ENCODE data around the gene GAB2.
A peak's percentile ranks its signal among the peaks of the same experiment; 100 is the strongest.
"Not testable (repeated sequence)": the region's sequence is repeated elsewhere in the genome, so short reads cannot be mapped to it uniquely, and the experiment has no call there.

GAB2 gene

DNA sequence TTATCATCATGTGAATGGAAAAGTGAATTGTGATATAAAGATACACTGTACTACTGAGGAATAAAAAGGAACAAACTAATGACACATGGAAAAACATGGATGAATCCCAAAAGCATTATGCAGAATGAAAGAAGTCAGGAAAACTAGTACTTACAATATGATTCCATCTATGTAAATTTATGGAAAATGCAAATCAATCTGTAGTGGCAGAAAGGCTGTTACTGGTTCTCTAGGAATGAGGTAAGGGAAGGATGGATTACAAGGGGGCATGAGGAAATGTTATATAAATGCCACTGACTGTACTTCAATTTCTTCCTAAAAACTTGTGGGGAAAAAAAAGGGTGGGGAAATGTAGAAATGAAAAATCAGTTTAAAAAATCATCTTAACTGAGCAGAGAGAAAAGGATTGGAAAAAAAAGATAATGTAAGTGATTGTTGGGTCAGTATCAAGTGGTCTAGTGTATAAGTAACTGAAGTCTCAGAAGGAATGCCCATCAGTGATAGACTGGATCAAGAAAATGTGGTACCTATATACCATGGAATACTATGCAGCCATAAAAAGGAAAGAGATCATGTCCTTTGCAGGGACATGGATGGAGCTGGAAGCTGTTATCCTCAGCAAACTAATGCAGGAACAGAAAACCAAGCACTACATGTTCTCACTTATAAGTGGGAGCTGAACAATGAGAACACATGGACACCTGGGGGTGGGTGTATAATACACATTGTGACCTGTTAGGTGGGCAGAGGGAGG is 180.2 kb downstream of the GAB2 start:
- DNase-seq: no peak

DNA sequence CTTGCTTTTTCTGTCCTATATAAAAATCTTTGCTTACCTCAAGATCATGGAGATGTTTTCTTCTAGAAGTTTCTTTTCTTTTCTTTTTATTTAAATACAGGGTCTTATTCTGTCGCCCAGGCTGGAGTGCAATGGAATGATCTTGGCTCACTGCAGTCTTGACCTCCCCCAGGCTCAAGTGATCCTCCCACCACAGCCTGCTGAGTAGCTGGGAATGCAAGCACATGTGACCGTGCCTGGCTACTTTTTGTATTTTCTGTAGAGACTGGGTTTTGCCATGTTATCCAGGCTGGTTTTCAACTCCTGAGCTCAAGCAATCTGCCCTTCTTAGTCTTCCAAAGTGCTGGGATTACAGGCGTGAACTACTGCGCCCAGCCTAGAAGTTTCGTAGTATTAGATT is 183.6 kb downstream of the GAB2 start:
- DNase-seq: no peak

DNA sequence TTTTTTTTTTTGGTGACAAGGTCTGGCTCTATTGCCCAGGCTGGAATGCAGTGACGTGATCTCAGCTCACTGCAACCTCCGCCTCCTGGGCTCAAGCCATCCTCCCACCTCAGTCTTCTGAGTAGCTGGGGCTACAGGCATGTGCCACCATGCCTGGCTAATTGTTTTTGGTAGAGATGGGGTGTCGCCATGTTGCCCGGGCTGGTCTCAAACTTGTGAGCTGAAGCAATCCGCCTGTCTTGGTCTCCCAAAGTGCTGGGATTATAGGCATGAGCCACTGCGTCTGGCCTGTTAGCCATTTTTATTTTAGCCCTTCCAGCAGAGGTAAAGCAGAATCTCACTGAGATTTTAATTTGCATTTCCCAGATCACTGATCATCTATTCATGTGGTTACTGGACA is 184.6 kb downstream of the GAB2 start:
- DNase-seq: not testable (repeated sequence)

DNA sequence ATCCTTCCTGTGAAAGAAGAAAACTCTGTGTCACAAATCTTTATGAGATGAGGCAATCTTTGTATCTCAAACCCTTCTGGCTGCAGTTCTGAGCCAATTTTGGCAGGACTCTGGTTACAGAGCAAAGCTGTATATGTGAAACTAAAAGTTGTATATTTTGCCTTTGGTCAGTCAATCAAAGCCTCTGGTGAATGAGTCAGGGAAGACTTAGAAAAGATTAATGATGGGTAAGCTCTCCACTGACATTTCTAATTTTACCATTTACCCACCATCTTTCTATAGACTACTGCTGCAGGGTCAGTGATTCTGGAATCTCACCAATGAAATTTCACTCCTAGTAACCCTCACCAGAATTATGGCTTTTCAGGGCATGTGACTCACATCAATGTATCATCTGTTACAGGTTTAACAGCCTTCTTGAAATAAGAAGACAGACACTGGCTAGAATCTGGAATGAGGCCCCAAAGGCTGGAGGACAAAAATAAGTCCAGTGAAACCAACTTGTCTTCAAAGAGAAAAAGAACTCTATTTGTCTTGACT is 185.6 kb downstream of the GAB2 start:
- DNase-seq: no peak

DNA sequence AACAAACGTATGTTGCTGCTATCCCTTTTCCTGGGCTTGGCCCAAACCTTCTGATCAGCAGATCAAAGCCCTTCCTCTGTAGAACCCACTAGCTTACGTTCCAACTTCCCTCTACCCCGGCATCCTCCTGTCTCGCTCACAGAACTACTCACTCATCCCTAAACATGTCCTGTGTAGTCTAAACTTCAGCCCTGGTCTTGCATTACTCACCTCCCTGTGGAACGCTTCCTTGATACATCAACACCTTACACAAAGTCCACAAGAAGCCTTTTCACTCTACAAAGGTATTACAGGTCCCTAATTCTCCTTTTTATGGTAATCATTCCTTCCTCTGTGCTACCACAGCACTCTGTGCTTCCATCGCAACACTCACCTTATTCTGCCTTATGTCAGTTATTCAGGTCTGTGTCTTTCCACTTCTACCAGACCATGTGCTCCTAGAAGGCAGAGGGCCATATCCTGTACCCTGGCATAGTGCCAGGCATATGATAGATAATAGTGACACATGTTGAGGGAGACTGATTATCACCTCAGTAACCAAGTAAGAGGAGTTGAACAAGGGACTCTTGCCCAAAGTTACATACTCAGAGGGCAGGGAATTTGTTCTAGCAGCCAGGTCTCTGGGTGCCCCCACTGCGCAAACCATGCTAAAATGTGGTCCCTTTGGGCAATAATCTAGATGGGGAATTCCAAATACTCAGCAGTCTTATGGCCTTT is 187.3 kb downstream of the GAB2 start:
- DNase-seq: no peak

DNA sequence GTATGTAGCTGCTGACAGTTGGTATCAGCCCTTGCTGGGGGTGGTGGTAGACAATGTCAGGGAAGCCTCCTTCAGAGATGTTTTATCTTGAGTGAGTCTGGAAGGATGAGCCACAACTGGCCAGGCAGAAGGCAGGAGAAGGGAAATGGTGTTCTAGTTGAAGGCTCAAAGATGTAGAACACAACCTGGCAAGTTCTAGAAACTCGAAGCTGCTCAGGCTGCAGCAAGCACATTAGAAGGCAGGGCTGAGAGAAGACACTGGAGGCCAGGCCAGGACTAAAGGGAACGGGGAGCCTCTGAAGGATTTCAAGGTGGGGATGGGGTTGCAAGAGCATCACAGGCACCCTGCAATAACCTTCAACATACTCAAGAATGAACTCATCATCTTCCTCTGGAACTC is 188.5 kb downstream of the GAB2 start:
- no peak for DNase-seq

DNA sequence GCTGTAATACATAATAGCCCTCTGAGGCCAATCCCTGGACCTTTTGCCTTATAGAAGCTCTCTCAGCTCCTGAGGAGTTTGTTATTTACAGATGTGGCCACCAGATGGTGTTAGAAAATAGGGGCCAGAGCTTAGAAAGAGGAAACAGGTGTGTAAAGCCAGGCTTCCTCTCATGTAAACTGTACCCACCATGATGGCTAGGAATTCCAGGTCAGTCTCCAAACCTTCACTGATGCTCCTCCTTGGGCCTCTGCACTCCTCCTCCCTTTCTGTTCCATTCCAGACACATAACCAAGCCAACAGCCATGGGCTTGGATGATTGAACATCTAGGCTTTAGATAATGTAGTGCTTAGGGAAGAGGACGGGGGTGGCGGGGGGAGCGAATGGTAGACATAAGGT is 189.2 kb downstream of the GAB2 start:
- no peak for DNase-seq

DNA sequence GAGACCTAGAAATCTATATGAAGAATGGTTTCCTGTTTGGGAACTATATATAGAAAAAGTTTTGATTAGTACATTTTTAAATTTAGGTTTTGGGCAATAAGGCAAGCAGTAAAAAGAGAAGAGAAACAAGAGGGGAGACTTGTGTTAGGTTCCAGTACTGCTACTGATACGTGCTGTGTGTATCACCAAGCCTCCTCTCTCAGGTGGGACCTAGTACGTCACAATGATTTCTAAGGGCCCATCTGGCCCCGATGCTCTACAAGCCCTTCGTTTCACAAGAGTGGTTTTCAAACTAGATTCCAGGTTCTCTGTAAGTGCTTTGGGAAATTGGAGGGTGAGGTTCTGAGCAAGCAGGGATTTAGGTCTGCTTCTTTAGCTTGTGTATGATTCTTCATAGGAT is 189.7 kb downstream of the GAB2 start:
- no peak for DNase-seq

DNA sequence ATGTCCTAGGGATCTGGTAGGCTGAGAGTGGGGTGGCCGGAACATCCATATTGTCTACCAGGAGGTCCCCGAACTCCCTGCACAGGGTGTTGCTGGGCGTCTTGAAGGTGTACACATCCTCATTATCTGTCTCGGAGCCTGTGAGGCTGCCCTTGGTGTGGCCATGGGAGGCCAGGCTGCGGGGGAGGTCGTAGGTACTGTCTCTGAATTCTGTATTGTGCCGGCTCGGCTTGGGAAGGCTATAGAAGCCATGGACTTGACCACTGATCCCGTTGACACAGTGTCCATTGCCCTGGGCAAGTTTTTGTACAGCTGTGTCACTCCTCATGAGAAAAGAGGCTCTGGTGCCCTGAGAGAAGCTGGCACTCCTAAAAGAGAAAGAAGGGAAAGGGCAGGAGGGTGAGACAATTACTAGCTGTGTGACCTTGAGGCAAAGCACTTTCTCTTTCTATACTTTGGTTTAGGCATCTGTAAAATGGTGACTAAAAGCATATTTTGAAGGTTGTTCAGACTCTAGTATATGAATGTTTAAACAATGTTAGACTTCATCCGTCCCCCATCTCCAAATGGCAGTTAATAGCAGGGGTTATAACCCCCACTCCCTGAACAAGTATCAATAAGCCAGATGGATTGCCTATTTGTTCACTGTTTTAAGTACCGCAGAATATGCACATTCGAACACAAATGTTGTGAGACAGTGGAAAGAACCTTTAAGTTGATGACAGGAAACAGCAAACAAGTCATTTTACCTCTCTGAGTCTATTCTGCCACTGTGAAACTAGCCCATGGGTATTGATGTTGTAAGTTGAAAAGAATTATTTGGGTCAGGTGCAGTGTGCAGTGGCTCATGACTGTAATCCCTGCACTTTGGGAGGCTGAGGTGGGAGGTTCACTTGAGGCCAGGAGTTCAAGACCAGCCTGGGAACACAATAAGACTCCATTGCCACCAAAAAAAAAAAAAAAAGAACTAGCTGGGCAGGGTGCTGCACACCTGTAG is 190.6 kb downstream of the GAB2 start:
- no peak for DNase-seq

DNA sequence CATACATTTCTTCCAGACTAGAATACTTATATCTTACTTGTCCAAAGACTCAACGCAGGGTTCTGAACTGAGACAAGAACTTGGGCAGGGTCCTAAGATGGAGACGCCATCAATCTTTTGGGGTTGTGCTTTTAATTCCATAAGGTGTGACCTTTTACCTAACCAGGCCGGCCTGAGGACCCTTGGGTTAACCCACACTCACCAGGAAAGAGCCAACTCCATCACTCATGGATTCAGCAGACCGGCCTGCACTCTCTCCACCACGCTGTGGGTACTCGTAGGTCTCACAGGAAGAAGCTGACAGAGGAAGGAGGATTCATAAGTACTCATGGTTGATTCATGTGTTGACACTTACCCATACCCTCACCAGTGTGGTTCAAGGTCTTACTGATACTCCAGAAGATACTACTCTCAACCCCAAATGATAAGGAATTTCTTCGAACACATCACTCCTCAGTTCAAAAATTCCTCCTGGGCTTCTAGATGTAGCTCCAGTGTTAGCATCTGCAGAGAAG is 192.7 kb downstream of the GAB2 start:
- DNase-seq: no peak

DNA sequence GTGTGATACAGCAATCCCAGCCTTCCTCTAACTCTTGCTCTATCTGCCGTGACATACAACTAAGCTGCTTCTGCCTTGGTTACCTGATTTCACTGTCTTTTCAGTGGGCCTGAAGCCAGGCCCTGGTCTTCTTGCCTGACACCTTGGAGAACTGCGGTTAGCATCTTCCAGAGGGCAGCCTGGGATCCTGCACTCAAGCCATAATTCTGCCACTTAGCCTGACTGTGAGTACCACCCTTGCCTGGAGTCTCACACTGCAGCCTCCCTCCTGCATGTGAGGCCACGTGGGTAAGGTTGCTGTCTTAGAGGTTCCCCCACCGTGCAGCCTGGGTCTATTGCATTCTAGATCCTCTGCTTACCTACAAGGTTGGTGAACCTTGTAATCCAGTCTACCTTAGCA is 193.1 kb downstream of the GAB2 start:
- no peak for DNase-seq

DNA sequence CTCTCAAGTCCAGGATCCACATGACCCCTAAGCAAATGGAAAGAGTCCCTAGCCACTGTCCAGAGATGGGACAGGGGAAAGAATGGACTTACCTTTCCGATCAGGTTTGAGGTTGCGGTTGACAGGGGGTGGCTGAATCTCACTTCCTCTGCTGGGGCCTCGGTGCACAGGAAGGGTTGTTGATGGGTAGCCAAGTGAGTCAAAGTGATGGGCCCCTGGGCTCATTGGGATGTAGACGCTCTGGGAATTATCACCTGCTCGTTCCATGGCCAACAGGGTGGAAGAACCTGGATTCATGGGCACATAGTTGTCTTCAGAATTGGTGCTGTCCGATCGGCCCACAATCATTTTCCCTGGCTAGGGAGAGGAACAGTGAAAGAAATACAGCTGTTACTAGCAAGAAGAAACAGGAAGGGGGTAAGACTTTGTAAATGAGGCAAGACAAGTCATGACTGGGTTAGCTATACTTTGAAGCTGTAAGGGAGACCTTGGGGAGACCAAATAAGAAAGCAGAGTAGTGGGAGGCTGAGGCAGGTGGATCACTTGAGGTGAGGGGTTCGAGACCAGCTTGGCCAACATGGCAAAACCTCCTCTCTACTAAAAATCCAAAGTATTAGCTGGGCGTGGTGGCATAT is 194.2 kb downstream of the GAB2 start:
- DNase-seq: peak; percentile 16

DNA sequence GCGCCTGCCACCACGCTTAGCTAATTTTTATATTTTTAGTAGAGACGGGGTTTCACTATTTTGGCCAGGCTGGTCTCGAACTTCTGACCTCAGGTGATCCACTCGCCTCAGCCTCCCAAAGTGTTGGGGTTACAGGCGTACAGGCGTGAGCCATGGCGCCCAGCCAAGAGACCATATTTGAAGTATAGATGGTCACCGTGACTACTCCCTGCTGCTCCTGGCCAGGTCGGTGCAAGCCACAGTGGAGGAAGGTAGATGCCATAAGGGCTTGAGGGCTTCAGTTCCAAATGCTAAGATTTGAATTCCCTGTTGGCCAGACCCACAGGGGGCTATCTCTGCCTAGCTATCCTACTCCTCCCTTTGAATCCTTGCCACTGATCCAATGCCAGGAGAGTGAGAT is 194.9 kb downstream of the GAB2 start:
- DNase-seq: not testable (repeated sequence)

DNA sequence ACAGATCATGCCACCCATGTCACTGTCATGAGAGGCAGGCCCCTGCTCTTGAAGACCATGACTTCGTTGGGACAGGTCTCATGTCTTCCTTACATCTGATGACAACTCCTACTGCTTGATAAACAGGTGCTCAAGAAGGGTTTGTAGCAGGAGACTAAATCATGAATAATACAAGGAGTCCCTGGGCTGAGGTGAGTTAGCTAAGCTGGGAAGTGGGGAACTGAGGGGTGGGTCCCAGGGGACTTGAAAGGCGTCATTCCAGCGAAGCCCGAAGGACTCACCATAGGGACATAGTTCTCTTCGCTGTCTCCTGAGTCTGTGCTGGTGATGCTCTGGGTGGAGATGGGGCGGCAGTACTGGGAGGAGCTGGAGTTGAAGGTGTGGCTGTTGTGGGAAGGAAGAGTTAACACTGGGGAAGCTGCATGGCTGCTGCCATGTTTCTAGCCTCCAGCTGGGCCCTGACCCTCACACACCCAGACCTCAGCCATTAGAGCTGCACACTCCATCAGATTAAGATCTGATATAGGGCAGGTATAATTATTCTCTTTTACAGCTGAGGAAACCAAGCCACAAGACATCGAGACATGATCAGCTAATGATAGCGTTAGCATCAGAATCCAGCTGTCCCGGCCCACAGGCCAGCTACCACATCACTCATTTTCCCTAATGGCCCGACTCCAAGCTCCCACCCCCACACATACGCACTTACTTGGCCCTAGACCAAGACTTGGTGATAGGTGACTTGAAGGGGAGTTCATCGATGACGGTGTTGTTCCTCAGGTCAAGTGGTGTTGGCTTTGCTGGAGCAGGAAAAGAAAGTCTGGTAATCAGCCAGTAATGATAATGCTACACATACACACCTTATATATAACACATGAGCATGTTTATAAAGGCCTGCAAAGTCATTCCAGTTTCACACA is 196.0 kb downstream of the GAB2 start:
- DNase-seq: no peak

DNA sequence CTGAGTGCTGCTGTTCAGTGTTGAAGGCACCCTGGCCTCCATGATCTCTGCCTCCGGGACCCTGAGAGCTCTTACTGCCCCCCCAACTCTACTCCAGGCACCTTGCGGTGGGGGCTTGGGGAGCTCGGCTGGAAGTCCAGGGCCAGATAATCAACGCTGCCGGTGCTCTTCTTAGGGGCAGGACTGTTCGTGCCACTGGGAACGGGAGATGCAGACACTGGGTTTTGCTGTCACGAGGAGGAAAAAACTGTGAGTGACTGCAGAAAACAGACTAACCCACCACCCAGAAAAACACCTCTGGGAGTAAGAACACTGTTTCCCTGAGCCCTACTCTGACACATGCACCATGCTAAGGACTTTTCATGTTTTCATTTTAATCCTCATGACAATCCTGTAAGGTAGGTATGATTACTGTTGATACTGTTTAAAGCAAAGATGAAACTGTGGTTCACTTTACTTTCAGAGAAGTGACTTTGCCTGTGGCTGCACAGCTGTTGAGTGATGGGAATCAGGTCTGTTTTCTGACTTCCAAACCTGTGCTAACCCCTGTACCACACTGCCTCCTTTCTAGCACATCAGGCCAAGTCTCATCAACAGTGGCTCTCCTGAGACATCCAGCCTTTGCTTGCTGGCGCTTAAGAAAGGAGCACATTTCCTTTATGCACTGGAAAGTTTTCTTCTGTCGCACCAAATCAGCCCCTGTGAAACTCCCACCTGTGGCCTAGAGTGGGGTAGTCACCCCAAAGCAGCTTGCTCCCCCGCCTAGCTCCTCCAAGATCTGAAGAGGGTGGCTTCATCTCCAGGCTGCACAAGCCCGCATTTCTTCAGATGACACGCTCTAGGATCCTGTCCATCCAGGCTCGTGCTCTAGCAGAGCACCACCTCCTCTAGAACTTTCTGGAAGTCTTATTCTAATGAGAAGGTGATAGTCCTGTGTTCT is 197.1 kb downstream of the GAB2 start:
- DNase-seq: no peak

DNA sequence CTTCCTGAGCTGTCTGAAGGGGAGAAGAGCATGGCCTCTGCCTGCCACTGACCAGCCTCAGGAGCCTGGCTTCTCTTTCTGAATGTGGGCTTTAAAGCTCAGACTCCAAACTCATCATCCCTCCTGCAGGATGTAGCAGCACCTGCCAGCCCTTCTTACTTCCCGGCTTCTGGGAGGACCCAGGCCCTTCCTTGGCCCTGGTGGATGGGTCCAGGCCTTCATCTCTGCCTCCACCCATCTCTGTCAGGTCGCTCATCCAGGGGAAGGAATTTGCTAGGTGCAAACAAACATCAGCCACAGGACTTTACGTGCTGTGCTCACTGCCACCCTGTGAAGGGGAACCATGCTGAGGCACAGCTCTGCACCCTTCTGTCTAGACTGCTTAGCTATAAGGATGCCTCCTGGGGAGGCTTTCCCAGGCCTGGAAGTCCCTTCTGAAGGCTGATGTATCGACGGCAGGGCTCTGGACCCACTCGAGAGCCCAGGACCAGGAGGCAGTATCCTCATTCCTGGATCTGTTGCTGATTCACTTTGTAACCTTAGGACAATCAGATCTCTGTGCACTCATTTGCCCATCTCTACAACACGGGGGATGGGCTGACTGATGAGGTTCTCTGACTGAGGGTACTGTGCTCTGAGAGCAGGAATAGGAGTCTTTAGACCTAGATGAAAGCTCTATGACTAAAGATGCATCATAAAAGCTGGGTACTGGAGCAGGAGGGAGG is 198.0 kb downstream of the GAB2 start:
- DNase-seq: no peak

DNA sequence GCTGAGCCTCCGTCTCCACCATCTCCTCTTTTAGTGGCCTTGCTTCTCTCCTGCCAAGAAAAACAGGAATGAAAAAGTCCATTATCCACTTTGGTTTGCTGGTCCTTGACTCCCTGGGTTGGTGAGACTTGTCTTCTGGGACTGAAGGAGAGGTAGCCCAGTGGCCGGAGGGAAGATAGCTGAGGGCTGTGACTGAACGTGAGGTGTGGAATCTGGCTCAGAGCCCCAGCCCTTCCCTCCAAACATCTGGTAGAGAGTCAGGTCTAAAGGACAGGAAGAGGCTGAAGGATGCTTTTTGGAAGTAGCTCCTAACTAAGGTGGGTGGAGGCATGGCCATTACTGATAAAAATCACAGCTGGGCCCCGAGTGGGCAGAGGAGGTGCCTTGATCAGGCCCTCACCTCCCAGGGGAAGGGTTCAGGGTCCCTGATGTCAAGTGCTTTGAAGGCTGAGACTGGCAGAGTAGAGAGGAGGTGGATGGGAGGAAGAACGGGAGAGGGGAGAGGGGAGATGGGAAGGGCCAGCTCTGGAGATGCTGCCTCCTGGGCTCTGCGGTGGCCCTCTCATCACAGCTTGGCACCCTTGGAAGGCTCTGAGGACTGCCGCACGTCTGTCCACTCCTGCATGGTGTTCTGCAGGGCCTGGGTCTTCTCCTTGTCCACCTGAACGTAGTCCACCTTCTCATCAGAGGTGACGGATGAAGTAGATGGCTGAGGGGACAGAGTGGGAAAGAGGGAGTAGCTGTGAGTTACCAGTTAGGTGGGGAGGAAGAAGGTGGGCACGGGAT is 198.7 kb downstream of the GAB2 start:
- no peak for DNase-seq

Measured in CD4-positive, alpha-beta T cell treated with Interferon gamma for 1 hour (primary cell).